ENCODE data around the gene HMCN1.
A peak's percentile ranks its signal among the peaks of the same experiment; 100 is the strongest.

HMCN1 gene

GRCh38 chr1:185996211-185996610 is 262.0 kb downstream of the HMCN1 start:
- Histone ChIP-seq H2BK15ac (ENCODE audit: low read depth, poor library complexity, severe bottlenecking) (no peak overlapping the region), H3K4me1 (ENCODE audit: control insufficient read depth, insufficient read depth, low read depth, low read length) (no peaks in the 10 kb centered on the region), H3K9me3 (ENCODE audit: control insufficient read depth, low read length) (peaks cover 3% of the 10 kb centered on the region), H3K4me3 (ENCODE audit: insufficient read depth in 1 of 2, low read depth in 1 of 2, low read length in 2 of 2) (no peak overlapping the region), H3K14ac (ENCODE audit: low read length in 2 of 2) (no peak overlapping the region), H3K4me2 (ENCODE audit: low read length, poor library complexity, severe bottlenecking) (no peak overlapping the region), H3K4ac (ENCODE audit: low read depth in 1 of 2, low read length in 2 of 2) (no peak overlapping the region), H3K79me1 (replicated peaks; ENCODE audit: low read length, poor library complexity, severe bottlenecking) (no peaks in the 10 kb centered on the region), H4K8ac (ENCODE audit: low read length) (no peak overlapping the region), H2BK5ac (ENCODE audit: low read depth, low read length, poor library complexity, severe bottlenecking) (no peak overlapping the region), H3K9ac (ENCODE audit: low read length) (no peak overlapping the region), H4K91ac (ENCODE audit: low read length) (no peak overlapping the region), H2BK12ac (ENCODE audit: low read length in 2 of 2) (no peak overlapping the region), H2BK120ac (ENCODE audit: low read depth, low read length) (no peak overlapping the region), H3K23ac (ENCODE audit: low read length in 2 of 2) (no peak overlapping the region), H3K27me3 (ENCODE audit: control insufficient read depth in 1 of 2, insufficient read depth in 1 of 2, low read length in 2 of 2) (no peaks in the 10 kb centered on the region), H3K36me3 (ENCODE audit: control insufficient read depth in 1 of 2, insufficient read depth in 2 of 2, low read depth in 1 of 2, low read length in 2 of 2) (peaks cover 2 to 76% of the 10 kb centered on the region in 2 experiments), H2AK5ac (ENCODE audit: low read length, severe bottlenecking) (no peak overlapping the region), H2AFZ (ENCODE audit: low read depth, low read length) (no peak overlapping the region), H3K18ac (ENCODE audit: low read depth in 1 of 2, low read length in 2 of 2) (no peak overlapping the region), H3K27ac (ENCODE audit: low read length, poor library complexity, severe bottlenecking) (peak overlapping the region; percentile 61)
- WGBS, result 32% methylated on average over 2 of the region's 2 CpGs
- peak; percentile 62 for DNase-seq

- no peak overlapping the region for H2AFZ ChIP-seq (ENCODE audit: low read depth, low read length)
- no peak overlapping the region for H3K4me3 ChIP-seq (ENCODE audit: insufficient read depth in 1 of 2, low read depth in 1 of 2, low read length in 2 of 2)
- H2BK5ac ChIP-seq (ENCODE audit: low read depth, low read length, poor library complexity, severe bottlenecking), result no peak overlapping the region
- no peaks in the 10 kb centered on the region for H3K79me1 ChIP-seq (replicated peaks; ENCODE audit: low read length, poor library complexity, severe bottlenecking)
- H3K36me3 ChIP-seq (ENCODE audit: control insufficient read depth in 1 of 2, insufficient read depth in 2 of 2, low read depth in 1 of 2, low read length in 2 of 2), result peaks cover 2 to 79% of the 10 kb centered on the region in 2 experiments
- H3K9ac ChIP-seq (ENCODE audit: low read length), result no peak overlapping the region
- H3K27ac ChIP-seq (ENCODE audit: low read length, poor library complexity, severe bottlenecking), result no peak overlapping the region
- H3K4me2 ChIP-seq (ENCODE audit: low read length, poor library complexity, severe bottlenecking), result no peak overlapping the region
- WGBS, result 86% methylated on average over 1 of the region's 2 CpGs
- H3K4me1 ChIP-seq (ENCODE audit: control insufficient read depth, insufficient read depth, low read depth, low read length), result no peaks in the 10 kb centered on the region
- no peak overlapping the region for H2BK12ac ChIP-seq (ENCODE audit: low read length in 2 of 2)
- no peak overlapping the region for H3K4ac ChIP-seq (ENCODE audit: low read depth in 1 of 2, low read length in 2 of 2)
- no peak overlapping the region for H3K18ac ChIP-seq (ENCODE audit: low read depth in 1 of 2, low read length in 2 of 2)
- H2AK5ac ChIP-seq (ENCODE audit: low read length, severe bottlenecking), result no peak overlapping the region
- H2BK15ac ChIP-seq (ENCODE audit: low read depth, poor library complexity, severe bottlenecking), result no peak overlapping the region
- H3K27me3 ChIP-seq (ENCODE audit: control insufficient read depth in 1 of 2, insufficient read depth in 1 of 2, low read length in 2 of 2), result no peaks in the 10 kb centered on the region
- H3K23ac ChIP-seq (ENCODE audit: low read length in 2 of 2), result no peak overlapping the region
- H3K9me3 ChIP-seq (ENCODE audit: control insufficient read depth, low read length), result peaks cover 3% of the 10 kb centered on the region
- no peak overlapping the region for H2BK120ac ChIP-seq (ENCODE audit: low read depth, low read length)
- DNase-seq, result no peak
- no peak overlapping the region for H4K91ac ChIP-seq (ENCODE audit: low read length)
- H3K14ac ChIP-seq (ENCODE audit: low read length in 2 of 2), result no peak overlapping the region
- no peak overlapping the region for H4K8ac ChIP-seq (ENCODE audit: low read length)
These were observed 264.2 kb downstream of the HMCN1 start for GRCh38 chr1:185998391-185998790.

GRCh38 chr1:186002406-186002805 is 268.2 kb downstream of the HMCN1 start:
- 86% methylated on average over 1 of the region's 2 CpGs for WGBS
- Histone ChIP-seq H3K27ac (ENCODE audit: low read length, poor library complexity, severe bottlenecking) (no peak overlapping the region), H3K79me1 (replicated peaks; ENCODE audit: low read length, poor library complexity, severe bottlenecking) (no peaks in the 10 kb centered on the region)

GRCh38 chr1:186009039-186009737 is 275.0 kb downstream of the HMCN1 start:
- WGBS, result no CpG with 5 or more reads among the region's 1 CpG
- Histone ChIP-seq H3K27me3 (ENCODE audit: control insufficient read depth in 1 of 2, insufficient read depth in 1 of 2, low read length in 2 of 2) (no peaks in the 10 kb centered on the region), H3K23ac (ENCODE audit: low read length in 2 of 2) (no peak overlapping the region), H3K4me3 (ENCODE audit: insufficient read depth in 1 of 2, low read depth in 1 of 2, low read length in 2 of 2) (no peak overlapping the region), H3K9me3 (ENCODE audit: control insufficient read depth, low read length) (no peaks in the 10 kb centered on the region), H3K4ac (ENCODE audit: low read depth in 1 of 2, low read length in 2 of 2) (no peak overlapping the region), H3K79me1 (replicated peaks; ENCODE audit: low read length, poor library complexity, severe bottlenecking) (no peaks in the 10 kb centered on the region), H2BK5ac (ENCODE audit: low read depth, low read length, poor library complexity, severe bottlenecking) (no peak overlapping the region), H2AFZ (ENCODE audit: low read depth, low read length) (no peak overlapping the region), H3K27ac (ENCODE audit: low read length, poor library complexity, severe bottlenecking) (no peak overlapping the region), H3K18ac (ENCODE audit: low read depth in 1 of 2, low read length in 2 of 2) (no peak overlapping the region), H2BK12ac (ENCODE audit: low read length in 2 of 2) (no peak overlapping the region), H4K91ac (ENCODE audit: low read length) (no peak overlapping the region), H3K9ac (ENCODE audit: low read length) (no peak overlapping the region), H2BK15ac (ENCODE audit: low read depth, poor library complexity, severe bottlenecking) (no peak overlapping the region), H2AK5ac (ENCODE audit: low read length, severe bottlenecking) (no peak overlapping the region), H4K8ac (ENCODE audit: low read length) (no peak overlapping the region), H3K14ac (ENCODE audit: low read length in 2 of 2) (no peak overlapping the region), H3K4me2 (ENCODE audit: low read length, poor library complexity, severe bottlenecking) (no peak overlapping the region), H3K36me3 (ENCODE audit: control insufficient read depth in 1 of 2, insufficient read depth in 2 of 2, low read depth in 1 of 2, low read length in 2 of 2) (peaks cover 0 to 50% of the 10 kb centered on the region in 2 experiments), H3K4me1 (ENCODE audit: control insufficient read depth, insufficient read depth, low read depth, low read length) (peaks cover 1% of the 10 kb centered on the region), H2BK120ac (ENCODE audit: low read depth, low read length) (no peak overlapping the region)
- DNase-seq, result no peak

More at GRCh38 chr1:186002406-186002805, 268.2 kb downstream of the HMCN1 start:
- Histone ChIP-seq H2BK12ac (ENCODE audit: low read length in 2 of 2) (no peak overlapping the region), H2BK5ac (ENCODE audit: low read depth, low read length, poor library complexity, severe bottlenecking) (no peak overlapping the region), H2BK15ac (ENCODE audit: low read depth, poor library complexity, severe bottlenecking) (no peak overlapping the region), H2BK120ac (ENCODE audit: low read depth, low read length) (no peak overlapping the region), H3K14ac (ENCODE audit: low read length in 2 of 2) (no peak overlapping the region), H3K4ac (ENCODE audit: low read depth in 1 of 2, low read length in 2 of 2) (no peak overlapping the region), H2AK5ac (ENCODE audit: low read length, severe bottlenecking) (no peak overlapping the region), H3K4me3 (ENCODE audit: insufficient read depth in 1 of 2, low read depth in 1 of 2, low read length in 2 of 2) (no peak overlapping the region), H3K36me3 (ENCODE audit: control insufficient read depth in 1 of 2, insufficient read depth in 2 of 2, low read depth in 1 of 2, low read length in 2 of 2) (peaks cover 2 to 81% of the 10 kb centered on the region in 2 experiments), H3K4me1 (ENCODE audit: control insufficient read depth, insufficient read depth, low read depth, low read length) (no peaks in the 10 kb centered on the region), H4K91ac (ENCODE audit: low read length) (no peak overlapping the region), H3K9me3 (ENCODE audit: control insufficient read depth, low read length) (peaks cover 3% of the 10 kb centered on the region), H2AFZ (ENCODE audit: low read depth, low read length) (no peak overlapping the region), H4K8ac (ENCODE audit: low read length) (no peak overlapping the region), H3K23ac (ENCODE audit: low read length in 2 of 2) (no peak overlapping the region), H3K4me2 (ENCODE audit: low read length, poor library complexity, severe bottlenecking) (no peak overlapping the region), H3K18ac (ENCODE audit: low read depth in 1 of 2, low read length in 2 of 2) (no peak overlapping the region), H3K9ac (ENCODE audit: low read length) (no peak overlapping the region), H3K27me3 (ENCODE audit: control insufficient read depth in 1 of 2, insufficient read depth in 1 of 2, low read length in 2 of 2) (no peaks in the 10 kb centered on the region)
- DNase-seq, result no peak
